Gastroesophageal sphincter (tissue), 4 donors: ENCODE measurements around the gene MTFR1L. TPM values are rescaled to one million over a fixed set of nuclear protein-coding genes. Genes with fewer than 3 reads are reported as not detected.

Experiments used
- ATAC-seq: fragments of 150-250 bp; one replicate; pipeline ENCODE4 v1.9.1; 2016; ENCODE audit warnings: mild to moderate bottlenecking, moderate library complexity
- H3K27ac ChIP-seq, 4 donors: fragments of 200-600 bp; sonication (generic) in 3 of 4; 1 replicate in 3 of 4; 2 replicates in 1 of 4; pipeline ENCODE4 v1.5.1; 2016 to 2019
- H3K27me3 ChIP-seq: fragments of 200-600 bp; sonication (generic); one replicate; pipeline ENCODE4 v1.5.1; 2019
- H3K36me3 ChIP-seq, 2 donors: fragments of 200-600 bp; sonication (generic); one replicate each; pipeline ENCODE4 v1.5.1; 2019; ENCODE audit warnings: control low read depth in 1 of 2
- H3K4me1 ChIP-seq, 3 donors: fragments of 200-600 bp; sonication (generic); 1 replicate in 2 of 3; 2 replicates in 1 of 3; pipeline ENCODE4 v1.5.1; 2016 to 2019; ENCODE audit warnings: control low read depth in 2 of 3
- H3K4me3 ChIP-seq, 2 donors: fragments of 200-600 bp; sonication (generic); one replicate each; pipeline ENCODE4 v1.5.1; 2019; ENCODE audit warnings: mild to moderate bottlenecking in 1 of 2, moderate library complexity in 1 of 2
- H3K9me3 ChIP-seq, 3 donors: fragments of 200-600 bp; sonication (generic); one replicate each; pipeline ENCODE4 v1.5.1; 2017 to 2019; ENCODE audit warnings: control low read depth in 2 of 3
- EP300 ChIP-seq: sonication (generic); formaldehyde crosslinking; IDR thresholded peaks from one replicate; pipeline ENCODE4 v1.6.1; 2017; ENCODE audit warnings: antibody characterized with exemption, mild to moderate bottlenecking
- POLR2A ChIP-seq, 2 donors: fragments of 450-650 bp; IDR thresholded peaks; one replicate each; pipeline ENCODE4 v1.6.1; 2017; ENCODE audit warnings: antibody characterized with exemption in 2 of 2, mild to moderate bottlenecking in 2 of 2, moderate library complexity in 1 of 2
- POLR2AphosphoS5 ChIP-seq: sonication (generic); formaldehyde crosslinking; IDR thresholded peaks from one replicate; pipeline ENCODE4 v1.6.1; 2017; ENCODE audit warnings: antibody characterized with exemption
- WGBS, 2 donors: methylation state at CpG; one replicate each; pipeline ENCODE4 v1.1.5; 2018; ENCODE audit warnings: low coverage in 1 of 2; 5-methylcytosine and 5-hydroxymethylcytosine counted together
- total RNA-seq, 4 donors: library from RNA; depleted of rRNA; stranded (reverse); fragments of >200 nt; gene quantifications; one replicate each; pipeline ENCODE4 v1.1.0, GENCODE V29; 2016
- TF ChIP-seq, protein P1 (sequence below), 4 experiments: fragments of 200-600 bp in 2 of 4; fragments of 450-650 bp in 2 of 4; sonication (generic) in 1 of 4; IDR thresholded peaks; one replicate each; pipeline ENCODE4 v1.5.1; 2017 to 2019; ENCODE audit warnings: antibody characterized with exemption in 4 of 4, mild to moderate bottlenecking in 2 of 4, moderate library complexity in 2 of 4

Gene MTFR1L
- total RNA-seq, 4 donors from 2014 or later = 83.2 to 128 (median 101) TPM

DNA sequence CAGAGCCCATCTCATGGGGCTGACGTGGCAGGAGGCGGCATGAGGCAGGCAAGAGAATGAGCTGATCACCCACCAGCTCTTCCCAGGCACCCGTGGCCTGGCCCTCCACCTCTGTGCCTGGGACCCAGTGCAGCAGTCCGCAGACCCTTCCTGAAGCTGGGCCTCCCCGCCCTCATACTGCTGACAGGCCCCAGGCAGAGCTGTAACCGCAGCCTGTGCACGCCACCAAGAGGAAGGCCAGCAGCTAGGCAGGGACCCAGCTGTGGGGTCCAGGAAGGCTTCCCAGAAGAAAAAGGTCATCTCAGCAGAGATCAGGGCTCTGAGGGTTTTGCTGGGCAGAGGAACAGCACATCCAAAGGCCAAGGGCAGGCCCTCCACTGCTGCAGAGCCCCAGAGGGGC is 9.8 kb upstream of the MTFR1L start:
- no peak for TF ChIP-seq POLR2AphosphoS5
- TF ChIP-seq EP300 = no peak
- no peak for TF ChIP-seq POLR2A (IDR thresholded peaks at IDR 0.05)
- TF ChIP-seq, protein P1, sequence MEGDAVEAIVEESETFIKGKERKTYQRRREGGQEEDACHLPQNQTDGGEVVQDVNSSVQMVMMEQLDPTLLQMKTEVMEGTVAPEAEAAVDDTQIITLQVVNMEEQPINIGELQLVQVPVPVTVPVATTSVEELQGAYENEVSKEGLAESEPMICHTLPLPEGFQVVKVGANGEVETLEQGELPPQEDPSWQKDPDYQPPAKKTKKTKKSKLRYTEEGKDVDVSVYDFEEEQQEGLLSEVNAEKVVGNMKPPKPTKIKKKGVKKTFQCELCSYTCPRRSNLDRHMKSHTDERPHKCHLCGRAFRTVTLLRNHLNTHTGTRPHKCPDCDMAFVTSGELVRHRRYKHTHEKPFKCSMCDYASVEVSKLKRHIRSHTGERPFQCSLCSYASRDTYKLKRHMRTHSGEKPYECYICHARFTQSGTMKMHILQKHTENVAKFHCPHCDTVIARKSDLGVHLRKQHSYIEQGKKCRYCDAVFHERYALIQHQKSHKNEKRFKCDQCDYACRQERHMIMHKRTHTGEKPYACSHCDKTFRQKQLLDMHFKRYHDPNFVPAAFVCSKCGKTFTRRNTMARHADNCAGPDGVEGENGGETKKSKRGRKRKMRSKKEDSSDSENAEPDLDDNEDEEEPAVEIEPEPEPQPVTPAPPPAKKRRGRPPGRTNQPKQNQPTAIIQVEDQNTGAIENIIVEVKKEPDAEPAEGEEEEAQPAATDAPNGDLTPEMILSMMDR (IDR thresholded peaks at IDR 0.05) = no peak
- Histone ChIP-seq H3K27ac (peak overlapping the region in 2 of 4 donors; percentile 30 to 38), H3K36me3 (peaks cover 0 to 97% of the 10 kb centered on the region in 2 donors), H3K27me3 (no peaks in the 10 kb centered on the region), H3K9me3 (no peaks in the 10 kb centered on the region), H3K4me1 (peaks cover 0 to 52% (median 22%) of the 10 kb centered on the region in 3 donors), H3K4me3 (no peak overlapping the region)
- no CpG with 5 or more reads among the region's 7 CpGs for WGBS, 2 donors
- ATAC-seq = no peak

DNA sequence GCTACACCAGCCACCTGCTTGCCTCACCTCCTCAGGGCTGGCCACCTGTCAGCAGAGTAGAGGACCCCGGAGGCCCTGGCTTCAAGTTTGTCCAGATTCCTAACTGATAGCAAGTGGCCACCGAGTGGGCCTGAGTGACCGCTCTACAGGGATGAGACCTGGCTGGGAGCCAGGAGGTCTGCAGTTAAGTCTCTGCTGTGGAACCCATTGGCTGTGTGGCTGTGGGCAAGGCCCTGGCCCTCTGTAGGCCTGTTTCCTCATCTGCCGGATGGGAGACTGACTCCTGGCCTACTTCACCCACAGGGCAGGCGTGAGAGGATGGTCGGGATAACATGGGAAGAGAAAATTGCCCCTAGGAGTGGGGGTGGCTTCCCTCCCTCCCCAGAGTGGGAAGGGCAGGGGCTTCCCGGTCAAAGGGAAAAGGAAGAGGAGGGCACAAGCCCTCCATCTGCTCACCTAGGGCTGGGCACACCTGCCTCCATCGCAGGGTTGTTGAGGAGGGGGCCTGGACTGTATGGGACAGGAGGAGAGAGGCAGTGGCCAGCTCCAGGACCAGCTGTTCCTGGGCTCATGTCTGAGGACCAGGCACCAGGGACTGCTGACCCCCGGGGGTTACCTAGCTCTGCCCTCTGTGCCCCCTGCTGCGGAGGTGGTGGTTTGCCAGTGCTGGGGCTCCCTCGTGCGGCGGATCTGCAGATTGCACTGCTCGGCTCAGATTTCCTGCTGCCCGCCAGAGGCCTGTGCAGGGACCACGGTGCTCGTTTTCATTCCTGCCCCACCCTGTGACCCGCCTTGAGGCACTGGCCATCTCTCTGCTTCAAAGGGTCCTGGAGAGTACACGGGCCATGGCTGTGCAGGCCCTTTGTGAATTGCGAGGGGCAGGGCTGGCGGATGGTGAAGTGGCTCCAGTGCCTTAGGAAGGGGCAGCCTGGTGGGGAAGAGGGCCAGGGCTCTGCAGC is 9.1 kb upstream of the MTFR1L start:
- peak; percentile 52 for ATAC-seq
- no peaks in the 10 kb centered on the region for H3K9me3 ChIP-seq
- peaks cover 0 to 46% (median 22%) of the 10 kb centered on the region in 3 donors for H3K4me1 ChIP-seq
- no peaks in the 10 kb centered on the region for H3K27me3 ChIP-seq
- peak overlapping the region in 2 of 4 donors; percentile 30 to 38 for H3K27ac ChIP-seq
- TF ChIP-seq, protein P1 (IDR thresholded peaks at IDR 0.05) = peak in 3 of 4 experiments; percentile 87 to 96 (median 95)
- TF ChIP-seq POLR2AphosphoS5 = no peak
- H3K4me3 ChIP-seq = no peak overlapping the region
- 60% methylated on average over 2 of the region's 21 CpGs; no CpG with 5 or more reads in 1 of the 2 donors for WGBS, 2 donors
- peaks cover 0 to 97% of the 10 kb centered on the region in 2 donors for H3K36me3 ChIP-seq

GRCh38 chr1:25811384-25812082 is 8.2 kb upstream of the MTFR1L start:
- H3K4me3 ChIP-seq = no peak overlapping the region
- no peak for ATAC-seq
- TF ChIP-seq POLR2AphosphoS5 = no peak
- no peak for TF ChIP-seq EP300
- no peak for TF ChIP-seq POLR2A (IDR thresholded peaks at IDR 0.05)
- TF ChIP-seq, protein P1 (IDR thresholded peaks at IDR 0.05) = no peak
- H3K4me1 ChIP-seq = peaks cover 0 to 36% (median 20%) of the 10 kb centered on the region in 3 donors
- no peaks in the 10 kb centered on the region for H3K27me3 ChIP-seq
- no peaks in the 10 kb centered on the region for H3K9me3 ChIP-seq
- H3K27ac ChIP-seq = no peak overlapping the region
- peaks cover 0 to 97% of the 10 kb centered on the region in 2 donors for H3K36me3 ChIP-seq
- 78 to 80% methylated on average over 1 to 6 of the region's 13 CpGs for WGBS, 2 donors

GRCh38 chr1:25813071-25813733 is 6.6 kb upstream of the MTFR1L start:
- H3K4me3 ChIP-seq = no peak overlapping the region
- TF ChIP-seq EP300 = no peak
- no peak for TF ChIP-seq POLR2A (IDR thresholded peaks at IDR 0.05)
- no peaks in the 10 kb centered on the region for H3K27me3 ChIP-seq
- H3K27ac ChIP-seq = no peak overlapping the region
- ATAC-seq = no peak
- H3K36me3 ChIP-seq = peaks cover 0 to 86% of the 10 kb centered on the region in 2 donors
- WGBS, 2 donors = 69 to 74% methylated on average over 4 to 8 of the region's 11 CpGs
- peaks cover 0 to 26% (median 13%) of the 10 kb centered on the region in 3 donors for H3K4me1 ChIP-seq
- no peaks in the 10 kb centered on the region for H3K9me3 ChIP-seq
